ENCODE data around the gene OASL.

GRCh38 chr12:121085069-121085468 is 46.0 kb upstream of the OASL start:
- TF ChIP-seq POLR2A (IDR thresholded peaks at IDR 0.05) (no peak), CTCF (IDR thresholded peaks at IDR 0.05) (no peak)
